Measurements from ENCODE around the gene GSTM4.
"Not testable (repeated sequence)": the region's sequence is repeated elsewhere in the genome, so short reads cannot be mapped to it uniquely, and the experiment has no call there.

The GSTM4 gene

GRCh38 chr1:109654519-109654918 lies 1.4 kb upstream of the GSTM4 start:
- DNase-seq (ENCODE audit: low spot score) = no peak
- TF ChIP-seq, protein P1, sequence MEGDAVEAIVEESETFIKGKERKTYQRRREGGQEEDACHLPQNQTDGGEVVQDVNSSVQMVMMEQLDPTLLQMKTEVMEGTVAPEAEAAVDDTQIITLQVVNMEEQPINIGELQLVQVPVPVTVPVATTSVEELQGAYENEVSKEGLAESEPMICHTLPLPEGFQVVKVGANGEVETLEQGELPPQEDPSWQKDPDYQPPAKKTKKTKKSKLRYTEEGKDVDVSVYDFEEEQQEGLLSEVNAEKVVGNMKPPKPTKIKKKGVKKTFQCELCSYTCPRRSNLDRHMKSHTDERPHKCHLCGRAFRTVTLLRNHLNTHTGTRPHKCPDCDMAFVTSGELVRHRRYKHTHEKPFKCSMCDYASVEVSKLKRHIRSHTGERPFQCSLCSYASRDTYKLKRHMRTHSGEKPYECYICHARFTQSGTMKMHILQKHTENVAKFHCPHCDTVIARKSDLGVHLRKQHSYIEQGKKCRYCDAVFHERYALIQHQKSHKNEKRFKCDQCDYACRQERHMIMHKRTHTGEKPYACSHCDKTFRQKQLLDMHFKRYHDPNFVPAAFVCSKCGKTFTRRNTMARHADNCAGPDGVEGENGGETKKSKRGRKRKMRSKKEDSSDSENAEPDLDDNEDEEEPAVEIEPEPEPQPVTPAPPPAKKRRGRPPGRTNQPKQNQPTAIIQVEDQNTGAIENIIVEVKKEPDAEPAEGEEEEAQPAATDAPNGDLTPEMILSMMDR (IDR thresholded peaks at IDR 0.05; ENCODE audit: borderline replicate concordance, control extremely low read depth, extremely low read depth, insufficient read depth, missing control alignments) = no peak
- in situ Hi-C loops (cut with MboI; ENCODE audit: low sequenced_read_pairs, unreplicated experiment) = no loop called here

DNA sequence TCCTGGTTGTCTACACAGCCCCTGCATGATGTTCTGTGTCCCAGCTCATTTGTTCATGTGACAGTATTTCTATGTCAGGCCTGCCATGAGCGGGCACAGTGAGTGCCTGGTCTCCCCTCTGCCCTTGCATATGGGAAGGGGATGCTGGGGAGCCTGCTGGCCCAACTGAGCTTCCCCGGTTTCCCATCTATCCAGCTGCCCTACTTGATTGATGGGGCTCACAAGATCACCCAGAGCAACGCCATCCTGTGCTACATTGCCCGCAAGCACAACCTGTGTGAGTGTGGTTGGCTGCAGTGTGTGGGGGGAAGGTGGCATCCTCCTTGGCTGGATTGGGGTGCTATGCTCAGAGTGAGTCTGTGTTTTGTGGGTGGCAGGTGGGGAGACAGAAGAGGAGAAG lies 1.5 kb downstream of the GSTM4 start:
- in situ Hi-C loops (cut with MboI; ENCODE audit: low sequenced_read_pairs, unreplicated experiment) = no loop called here
- DNase-seq (ENCODE audit: low spot score) = no peak
- TF ChIP-seq, protein P1 (IDR thresholded peaks at IDR 0.05; ENCODE audit: borderline replicate concordance, control extremely low read depth, extremely low read depth, insufficient read depth, missing control alignments) = no peak

GRCh38 chr1:109657970-109658369 lies 2.1 kb downstream of the GSTM4 start:
- no peak for DNase-seq (ENCODE audit: low spot score)
- in situ Hi-C loops (cut with MboI; ENCODE audit: low sequenced_read_pairs, unreplicated experiment) = no loop called here
- TF ChIP-seq, protein P1 (IDR thresholded peaks at IDR 0.05; ENCODE audit: borderline replicate concordance, control extremely low read depth, extremely low read depth, insufficient read depth, missing control alignments) = no peak

DNA sequence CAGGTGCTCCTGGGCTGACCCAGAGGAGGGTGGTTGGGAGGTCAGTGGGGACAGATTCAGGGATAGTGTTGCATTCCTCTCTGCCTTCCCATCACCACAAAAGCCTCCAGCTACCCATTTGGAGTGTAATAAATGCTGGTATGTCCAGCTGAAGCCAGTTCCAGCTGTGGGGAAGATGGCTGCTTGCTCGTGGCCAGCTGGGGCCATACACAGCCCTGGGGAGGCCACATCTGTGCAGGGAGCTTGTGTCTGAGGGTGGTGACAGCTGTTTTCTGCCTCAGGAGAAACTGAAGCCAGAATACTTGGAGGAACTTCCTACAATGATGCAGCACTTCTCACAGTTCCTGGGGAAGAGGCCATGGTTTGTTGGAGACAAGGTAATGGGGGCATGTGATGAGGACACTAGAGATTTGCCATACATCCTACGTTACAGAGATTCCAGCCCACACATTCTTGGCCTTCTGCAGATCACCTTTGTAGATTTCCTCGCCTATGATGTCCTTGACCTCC lies 2.7 kb downstream of the GSTM4 start:
- TF ChIP-seq, protein P1 (IDR thresholded peaks at IDR 0.05; ENCODE audit: borderline replicate concordance, control extremely low read depth, extremely low read depth, insufficient read depth, missing control alignments) = no peak
- DNase-seq (ENCODE audit: low spot score) = no peak
- in situ Hi-C loops (cut with MboI; ENCODE audit: low sequenced_read_pairs, unreplicated experiment) = no loop called here

DNA sequence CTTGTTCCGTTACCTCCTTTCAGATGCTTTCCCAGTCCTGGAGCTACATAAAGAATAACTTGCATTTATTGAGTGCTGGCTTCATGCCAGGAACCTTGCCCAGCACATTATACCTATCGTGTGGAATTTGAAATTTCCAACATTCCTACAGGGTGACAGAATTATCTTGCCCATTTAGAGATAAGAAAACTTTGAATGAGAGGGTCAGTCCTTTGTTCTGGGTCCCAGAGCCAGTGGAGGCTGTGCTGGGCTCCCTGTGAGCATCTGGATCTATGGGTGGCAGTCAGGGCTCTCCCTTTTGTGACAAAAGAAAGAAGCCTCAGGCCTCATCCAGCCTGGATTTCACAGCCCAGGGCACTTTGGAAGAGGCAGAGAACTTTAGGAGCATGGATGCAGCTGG lies 3.2 kb downstream of the GSTM4 start:
- in situ Hi-C loops (cut with MboI; ENCODE audit: low sequenced_read_pairs, unreplicated experiment) = no loop called here
- TF ChIP-seq, protein P1 (IDR thresholded peaks at IDR 0.05; ENCODE audit: borderline replicate concordance, control extremely low read depth, extremely low read depth, insufficient read depth, missing control alignments) = no peak
- DNase-seq (ENCODE audit: low spot score) = no peak

GRCh38 chr1:109659997-109660690 lies 4.2 kb downstream of the GSTM4 start:
- in situ Hi-C loops (cut with MboI; ENCODE audit: low sequenced_read_pairs, unreplicated experiment) = loop anchor here (10.0 kb wide), 1 partner anchor 55 kb away; the partner anchor contains the start of gene GSTM5
- no peak for DNase-seq (ENCODE audit: low spot score)
- TF ChIP-seq, protein P1 (IDR thresholded peaks at IDR 0.05; ENCODE audit: borderline replicate concordance, control extremely low read depth, extremely low read depth, insufficient read depth, missing control alignments) = no peak

- in situ Hi-C loops (cut with MboI; ENCODE audit: low sequenced_read_pairs, unreplicated experiment) = loop anchor here (10.0 kb wide), 1 partner anchor 54 kb away; the partner anchor contains the start of gene GSTM5
- DNase-seq (ENCODE audit: low spot score) = not testable (repeated sequence)
Observed at GRCh38 chr1:109660691-109661026, 4.8 kb downstream of the GSTM4 start.

Measured in GM13976 (cell line).